HG03064 (cell line): ENCODE results near the gene MLPH.

Experiments used
- ATAC-seq: cut with Tn5 transposase; IDR thresholded peaks from one replicate; pipeline ENCODE4 v1.9.1; 2021; ENCODE audit warnings: low read depth; ENCODE audit not compliant: unreplicated experiment

MLPH gene

GRCh38 chr2:237540223-237540775, 53.2 kb downstream of the MLPH start:
- ATAC-seq = no peak

DNA sequence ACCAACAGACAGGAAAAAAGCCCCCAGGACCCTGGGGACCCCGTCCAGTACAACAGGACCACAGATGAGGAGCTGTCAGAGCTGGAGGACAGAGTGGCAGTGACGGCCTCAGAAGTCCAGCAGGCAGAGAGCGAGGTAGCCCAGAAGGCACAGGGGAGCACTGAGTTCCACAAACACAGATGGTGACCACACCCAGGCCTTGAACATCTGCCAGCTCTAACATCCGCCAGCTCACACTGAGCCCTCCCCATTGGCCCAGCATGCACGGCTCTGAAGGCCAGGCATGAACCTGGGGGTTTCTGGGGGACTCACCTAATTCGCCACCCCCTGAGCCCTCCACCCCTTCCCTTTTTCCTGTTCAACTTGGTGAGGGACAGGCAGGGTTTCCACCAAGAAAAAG, 53.8 kb downstream of the MLPH start:
- no peak for ATAC-seq

DNA sequence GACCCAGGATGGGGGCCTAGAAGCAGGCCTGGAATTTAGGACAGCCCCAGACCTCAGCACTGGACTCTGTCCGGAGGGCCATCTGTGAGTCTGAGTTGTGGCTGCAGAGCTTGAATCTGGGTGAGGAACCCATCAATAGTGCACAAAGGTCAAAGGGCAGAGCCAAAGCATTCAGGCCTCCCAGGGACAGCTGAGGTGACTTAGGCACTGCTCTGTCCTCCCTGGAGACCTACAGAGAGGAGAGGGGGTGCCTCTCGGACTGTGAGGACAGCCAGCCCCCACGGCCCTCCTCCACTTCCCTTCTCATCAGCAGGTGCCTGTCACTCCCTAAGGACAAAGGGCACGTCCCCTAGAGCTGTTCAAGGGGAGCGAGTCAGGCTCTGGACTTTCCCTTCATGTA, 54.2 kb downstream of the MLPH start:
- ATAC-seq = no peak

- no peak for ATAC-seq
Observed at GRCh38 chr2:237542001-237542704, 55.1 kb downstream of the MLPH start.

- ATAC-seq = no peak
Observed at GRCh38 chr2:237546040-237546875, 59.2 kb downstream of the MLPH start.

GRCh38 chr2:237546876-237547395, 59.9 kb downstream of the MLPH start:
- ATAC-seq = no peak

GRCh38 chr2:237547841-237548416, 60.9 kb downstream of the MLPH start:
- no peak for ATAC-seq

DNA sequence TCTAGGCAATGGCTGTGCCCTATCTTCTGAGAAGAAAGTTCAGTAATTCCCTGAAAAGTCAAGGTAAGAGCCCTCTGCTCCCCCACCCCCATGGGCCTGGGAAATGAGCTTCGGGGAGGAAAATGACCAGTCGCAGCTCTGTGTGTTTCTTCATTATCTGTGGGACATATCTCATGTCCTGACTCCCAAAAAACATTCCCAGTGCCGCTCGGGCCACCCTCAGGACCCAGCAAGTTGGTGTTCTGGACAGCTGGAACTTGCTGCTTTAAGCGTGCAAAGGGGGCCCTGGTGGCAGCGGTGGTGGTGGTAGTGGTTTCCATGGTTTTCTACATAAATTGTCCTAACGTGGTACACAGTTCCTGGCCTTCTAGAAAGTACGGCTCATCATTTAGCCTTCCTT, 62.2 kb downstream of the MLPH start:
- no peak for ATAC-seq

GRCh38 chr2:237549643-237550415, 62.8 kb downstream of the MLPH start:
- no peak for ATAC-seq

DNA sequence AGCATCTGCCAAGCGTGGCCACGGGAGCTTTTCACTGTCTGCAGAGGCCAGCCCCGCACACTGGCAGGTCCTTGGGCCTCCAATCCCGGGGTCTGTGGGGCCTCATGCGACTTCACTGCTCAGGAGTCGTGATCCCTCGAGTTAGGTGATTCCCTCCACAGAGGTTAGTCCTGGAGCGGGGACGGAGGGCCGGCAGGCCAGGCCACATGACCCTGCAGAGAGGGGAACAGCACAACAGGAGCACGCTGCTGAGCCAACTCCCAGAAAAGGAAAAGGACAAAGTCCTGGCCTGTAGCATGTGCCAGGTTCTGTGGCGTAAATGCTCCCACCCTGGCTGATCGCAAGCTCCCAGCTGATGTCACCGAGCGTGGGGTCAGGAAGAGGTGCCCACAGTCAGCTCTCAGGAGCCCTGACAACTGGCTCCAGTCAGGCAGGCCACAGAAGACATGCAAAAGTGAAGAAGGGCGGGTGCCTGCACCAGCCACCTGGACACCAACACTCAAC, 64.1 kb downstream of the MLPH start:
- ATAC-seq = no peak

DNA sequence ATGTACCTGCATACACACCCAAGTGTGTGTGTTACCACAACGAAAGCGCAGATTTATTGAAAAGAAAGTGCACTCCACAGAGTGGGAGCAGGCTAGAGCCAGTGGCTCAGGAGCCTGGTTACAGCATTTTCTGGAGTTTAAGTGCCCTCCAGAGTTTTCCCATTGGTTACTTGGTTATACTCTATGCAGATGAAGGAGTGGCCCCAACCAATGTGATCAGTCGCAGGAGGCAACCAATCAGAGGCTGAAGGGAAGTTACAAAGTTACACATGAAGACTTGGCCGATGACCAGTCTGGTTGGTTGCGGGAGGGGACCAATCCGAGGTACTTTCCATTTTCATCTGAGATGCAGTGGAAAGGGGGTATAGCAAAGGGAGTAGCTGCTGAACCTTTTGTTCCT, 65.9 kb downstream of the MLPH start:
- no peak for ATAC-seq

- ATAC-seq = no peak
Observed at GRCh38 chr2:237553948-237554347, 66.9 kb downstream of the MLPH start.

DNA sequence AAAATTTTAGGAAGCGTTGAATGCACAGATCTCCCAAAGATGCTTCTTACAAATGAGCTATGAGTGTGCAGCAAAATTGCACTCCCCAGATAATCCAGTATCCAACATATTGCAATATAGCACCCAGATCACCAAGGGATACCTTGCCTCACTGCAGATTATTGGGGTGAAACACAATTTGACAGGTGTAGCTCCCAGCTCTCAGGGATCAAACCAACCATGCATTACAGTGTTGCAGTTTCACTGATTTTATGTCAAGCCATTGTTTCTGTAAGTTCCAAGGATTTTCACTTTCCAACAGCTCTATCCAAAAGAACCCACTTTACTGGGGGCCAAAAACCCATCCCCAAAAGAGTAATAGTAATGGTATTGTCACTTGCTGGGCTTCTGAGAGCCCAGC, 68.5 kb downstream of the MLPH start:
- ATAC-seq = no peak

DNA sequence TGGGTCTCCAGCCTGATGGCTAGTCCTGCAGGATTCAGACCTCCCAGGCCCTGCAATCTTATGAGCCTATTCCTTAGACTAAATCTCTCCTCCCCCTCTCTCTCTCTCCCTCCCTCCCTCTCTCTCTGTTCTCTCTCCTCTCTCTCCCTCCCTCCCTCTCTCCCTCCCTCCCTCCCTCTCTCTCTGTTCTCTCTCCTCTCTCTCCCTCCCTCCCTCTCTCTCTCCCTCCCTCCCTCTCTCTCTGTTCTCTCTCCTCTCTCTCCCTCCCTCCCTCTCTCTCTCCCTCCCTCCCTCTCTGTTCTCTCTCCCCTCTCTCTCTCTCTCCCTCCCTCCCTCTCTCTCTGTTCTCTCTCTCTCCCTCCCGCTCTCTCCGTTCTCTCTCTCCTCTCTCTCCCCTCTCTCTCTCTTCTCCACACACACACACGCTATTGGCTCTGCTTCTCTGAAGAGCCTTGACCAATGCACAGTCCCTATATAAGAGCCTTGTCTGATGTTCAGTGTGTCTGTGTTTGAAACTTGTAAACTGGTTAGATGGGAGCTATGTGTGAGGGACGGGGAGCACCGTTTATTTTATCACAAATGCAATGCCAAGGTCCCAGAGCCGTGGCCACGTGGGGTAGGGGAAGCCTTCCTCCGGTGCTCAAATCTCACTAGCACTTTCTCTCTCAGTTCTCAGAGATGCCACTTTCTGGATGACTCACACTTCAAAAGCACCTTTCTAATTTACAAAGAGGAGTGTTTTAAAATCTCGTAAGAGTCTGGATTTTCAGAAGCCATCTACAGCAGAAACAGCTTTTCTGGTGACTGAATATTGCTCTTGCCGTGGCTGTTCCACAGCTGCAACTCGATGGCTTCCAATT, 70.0 kb downstream of the MLPH start:
- peak; percentile 87 for ATAC-seq

GRCh38 chr2:237557633-237558015, 70.6 kb downstream of the MLPH start:
- peak; percentile 40 for ATAC-seq

DNA sequence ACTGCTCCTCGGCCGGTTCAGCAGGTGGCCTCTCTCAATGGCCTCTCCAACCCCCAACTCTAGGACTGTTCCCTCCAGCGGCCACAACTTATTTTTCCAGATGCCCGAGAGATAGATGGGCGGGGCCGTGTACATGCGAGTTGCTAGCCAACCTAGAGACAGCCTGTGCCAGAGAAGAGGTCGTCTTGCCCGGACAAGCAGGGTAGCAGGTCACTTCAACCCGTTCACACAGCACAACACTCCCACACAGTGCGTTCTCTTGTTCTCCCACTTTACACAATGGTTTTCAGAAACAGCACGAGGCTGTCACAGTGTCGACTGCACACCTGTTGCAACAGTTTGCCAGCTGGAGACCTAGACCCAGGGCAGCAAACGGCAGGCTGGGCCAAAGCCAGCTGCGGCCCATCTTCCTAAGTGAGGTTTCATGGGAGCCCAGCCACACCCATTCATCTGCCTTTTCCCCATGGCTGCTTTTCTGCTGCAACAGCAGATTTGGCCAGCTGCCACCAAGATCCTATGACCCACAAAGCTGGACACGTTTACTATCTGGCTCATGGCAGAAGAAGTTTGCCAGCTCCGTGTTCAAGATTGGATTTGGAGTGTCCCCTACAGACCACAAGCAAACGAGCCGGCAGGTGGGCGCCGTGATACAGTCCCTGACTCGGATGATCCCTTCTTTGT, 72.0 kb downstream of the MLPH start:
- no peak for ATAC-seq

GRCh38 chr2:237561221-237561620, 74.2 kb downstream of the MLPH start:
- no peak for ATAC-seq

DNA sequence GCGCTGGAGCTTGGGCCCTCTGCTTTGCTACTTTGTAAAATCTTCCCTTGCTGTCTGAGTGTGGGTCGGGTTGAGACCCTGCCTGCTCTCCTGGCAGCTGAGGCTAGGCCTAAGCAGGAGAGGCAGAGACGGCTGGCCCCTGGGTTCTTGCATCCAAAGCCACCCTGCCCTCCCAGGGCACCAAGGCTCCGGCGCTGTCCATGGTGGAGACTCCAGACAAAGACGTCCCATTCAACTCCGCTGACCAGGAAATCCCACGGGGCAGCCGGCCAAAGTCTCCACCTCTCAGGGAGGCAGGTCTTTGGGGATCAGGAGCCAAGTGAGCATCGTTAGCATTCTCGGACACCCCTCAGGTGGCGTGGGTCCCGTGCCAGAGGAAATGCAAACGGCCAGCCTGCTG, 76.8 kb downstream of the MLPH start:
- no peak for ATAC-seq
